PC-9 (cell line): Measurements from ENCODE around the gene C1QL2.

Source experiments
- CTCF ChIP-seq: fragments of 200-600 bp; sonication (generic); conservative IDR thresholded peaks from 2 replicates; pipeline ENCODE4 v1.6.1; 2017; ENCODE audit warnings: mixed run types, antibody characterized with exemption, mild to moderate bottlenecking, moderate library complexity
- EZH2 ChIP-seq: fragments of 200-600 bp; sonication (generic); IDR thresholded peaks from 2 replicates; pipeline ENCODE4 v1.8.0; 2017; ENCODE audit warnings: antibody characterized with exemption, low read depth

GRCh38 chr2:119134775-119135174 lies 23.8 kb downstream of the C1QL2 start:
- TF ChIP-seq CTCF = no peak
- TF ChIP-seq EZH2 = no peak
